NCI-H226 (cell line): ENCODE measurements around the gene PLCB1.
"Not testable (repeated sequence)": the region's sequence is repeated elsewhere in the genome, so short reads cannot be mapped to it uniquely, and the experiment has no call there.

ENCODE experiments used
- DNase-seq: peaks from one replicate; pipeline ENCODE4 v3.0.0-alpha.2; 2015

PLCB1 gene

GRCh38 chr20:8344631-8345030 is 212.6 kb downstream of the PLCB1 start:
- DNase-seq = no peak

- no peak for DNase-seq
Measured at GRCh38 chr20:8346700-8347270, 214.7 kb downstream of the PLCB1 start.

GRCh38 chr20:8350225-8350624 is 218.2 kb downstream of the PLCB1 start:
- DNase-seq = not testable (repeated sequence)

GRCh38 chr20:8352486-8352885 is 220.4 kb downstream of the PLCB1 start:
- DNase-seq = no peak

GRCh38 chr20:8353512-8353911 is 221.4 kb downstream of the PLCB1 start:
- DNase-seq = no peak

GRCh38 chr20:8355453-8355852 is 223.4 kb downstream of the PLCB1 start:
- DNase-seq = no peak

- DNase-seq = no peak
Measured at GRCh38 chr20:8356806-8357205, 224.7 kb downstream of the PLCB1 start.

- DNase-seq = no peak
Measured at GRCh38 chr20:8357703-8358102, 225.6 kb downstream of the PLCB1 start.

GRCh38 chr20:8360035-8360434 is 228.0 kb downstream of the PLCB1 start:
- no peak for DNase-seq

- DNase-seq = peak; percentile 62
Measured at GRCh38 chr20:8361006-8361652, 229.1 kb downstream of the PLCB1 start.

- DNase-seq = peak; percentile 28
Measured at GRCh38 chr20:8361779-8362178, 229.7 kb downstream of the PLCB1 start.

GRCh38 chr20:8362457-8362856 is 230.4 kb downstream of the PLCB1 start:
- DNase-seq = no peak

- DNase-seq = no peak
Measured at GRCh38 chr20:8363970-8364733, 232.1 kb downstream of the PLCB1 start.

GRCh38 chr20:8364734-8365078 is 232.6 kb downstream of the PLCB1 start:
- DNase-seq = no peak

- DNase-seq = no peak
Measured at GRCh38 chr20:8365634-8366033, 233.6 kb downstream of the PLCB1 start.

- DNase-seq = no peak
Measured at GRCh38 chr20:8366303-8366923, 234.3 kb downstream of the PLCB1 start.

- no peak for DNase-seq
Measured at GRCh38 chr20:8367689-8368088, 235.6 kb downstream of the PLCB1 start.

- no peak for DNase-seq
Measured at GRCh38 chr20:8368670-8369069, 236.6 kb downstream of the PLCB1 start.

- DNase-seq = no peak
Measured at GRCh38 chr20:8369311-8369710, 237.2 kb downstream of the PLCB1 start.

- no peak for DNase-seq
Measured at GRCh38 chr20:8370774-8371173, 238.7 kb downstream of the PLCB1 start.

GRCh38 chr20:8372824-8373380 is 240.8 kb downstream of the PLCB1 start:
- no peak for DNase-seq

- DNase-seq = no peak
Measured at GRCh38 chr20:8373579-8373978, 241.5 kb downstream of the PLCB1 start.

GRCh38 chr20:8375898-8376297 is 243.8 kb downstream of the PLCB1 start:
- no peak for DNase-seq

- DNase-seq = no peak
Measured at GRCh38 chr20:8376940-8377339, 244.9 kb downstream of the PLCB1 start.
